GM19438 (cell line): Measurements from ENCODE around the gene NANOS1.

Experiments used
- ATAC-seq: cut with Tn5 transposase; IDR thresholded peaks from one replicate; pipeline ENCODE4 v1.9.1; 2021; ENCODE audit warnings: low read depth; ENCODE audit not compliant: unreplicated experiment

Gene NANOS1

DNA sequence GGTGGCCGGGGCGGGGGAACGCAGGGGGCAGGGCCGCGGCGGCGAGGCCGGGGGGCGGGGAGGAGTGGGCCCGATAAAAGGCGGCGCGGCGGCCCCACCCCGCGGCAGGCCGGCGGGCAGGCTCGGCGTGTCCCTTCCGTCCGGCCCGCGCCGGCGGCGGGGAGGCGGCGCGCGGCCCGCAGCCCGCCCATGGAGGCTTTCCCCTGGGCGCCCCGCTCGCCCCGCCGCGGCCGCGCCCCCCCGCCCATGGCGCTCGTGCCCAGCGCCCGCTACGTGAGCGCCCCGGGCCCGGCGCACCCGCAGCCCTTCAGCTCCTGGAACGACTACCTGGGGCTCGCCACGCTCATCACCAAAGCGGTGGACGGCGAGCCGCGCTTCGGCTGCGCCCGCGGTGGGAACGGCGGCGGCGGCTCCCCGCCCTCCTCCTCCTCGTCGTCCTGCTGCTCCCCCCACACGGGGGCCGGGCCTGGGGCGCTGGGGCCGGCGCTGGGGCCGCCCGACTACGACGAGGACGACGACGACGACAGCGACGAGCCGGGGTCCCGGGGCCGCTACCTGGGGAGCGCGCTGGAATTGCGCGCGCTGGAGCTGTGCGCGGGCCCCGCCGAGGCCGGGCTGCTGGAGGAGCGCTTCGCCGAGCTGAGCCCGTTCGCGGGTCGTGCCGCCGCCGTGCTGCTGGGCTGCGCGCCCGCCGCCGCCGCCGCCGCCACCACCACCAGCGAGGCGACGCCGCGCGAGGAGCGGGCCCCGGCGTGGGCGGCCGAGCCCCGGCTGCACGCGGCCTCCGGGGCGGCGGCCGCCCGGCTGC lies at the start of gene NANOS1:
Gene NANOS1 (plus strand): TSS at position 102 of the 808 bp plus-strand sequence. CDS start 88 bp downstream, at position 190.
- ATAC-seq, result peak; percentile 10

DNA sequence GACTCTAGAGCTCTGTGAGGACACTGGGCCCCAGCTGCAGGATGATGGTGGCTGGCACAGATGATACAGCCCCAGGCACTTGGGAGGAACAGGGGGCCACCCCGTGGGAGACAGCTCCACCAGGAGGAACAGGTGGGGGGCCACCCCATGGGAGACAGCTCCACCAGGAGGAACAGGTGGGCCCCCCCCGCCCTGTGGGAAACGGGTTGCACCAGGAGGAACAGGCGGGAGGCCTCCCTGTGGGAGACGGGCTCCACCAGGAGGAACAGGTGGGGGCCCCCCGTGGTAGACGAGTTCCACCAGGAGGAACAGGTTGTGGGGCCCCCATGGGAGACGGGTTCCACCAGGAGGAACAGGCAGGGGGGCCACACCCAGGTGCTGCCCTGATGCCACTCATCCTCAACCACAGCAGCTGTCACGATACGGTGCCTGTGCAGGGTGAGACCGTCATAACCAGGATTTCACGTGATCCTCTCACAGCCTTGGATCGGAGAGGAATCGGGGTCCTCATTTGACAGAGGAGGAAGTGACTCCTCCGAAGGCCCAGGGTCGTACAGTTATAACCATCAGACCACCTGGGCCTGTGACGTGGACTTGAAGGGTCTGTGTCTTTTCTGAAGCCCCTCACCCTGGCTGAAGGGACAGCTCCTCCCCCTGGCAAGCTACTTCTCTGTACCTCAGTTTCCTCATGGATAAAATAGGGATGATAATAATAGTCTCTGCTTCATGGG lies 49.2 kb upstream of the NANOS1 start:
- ATAC-seq, result no peak

- ATAC-seq, result no peak
These were observed 48.6 kb upstream of the NANOS1 start for GRCh38 chr10:118980870-118981269.

GRCh38 chr10:118981946-118982345 lies 47.6 kb upstream of the NANOS1 start:
- ATAC-seq, result no peak

DNA sequence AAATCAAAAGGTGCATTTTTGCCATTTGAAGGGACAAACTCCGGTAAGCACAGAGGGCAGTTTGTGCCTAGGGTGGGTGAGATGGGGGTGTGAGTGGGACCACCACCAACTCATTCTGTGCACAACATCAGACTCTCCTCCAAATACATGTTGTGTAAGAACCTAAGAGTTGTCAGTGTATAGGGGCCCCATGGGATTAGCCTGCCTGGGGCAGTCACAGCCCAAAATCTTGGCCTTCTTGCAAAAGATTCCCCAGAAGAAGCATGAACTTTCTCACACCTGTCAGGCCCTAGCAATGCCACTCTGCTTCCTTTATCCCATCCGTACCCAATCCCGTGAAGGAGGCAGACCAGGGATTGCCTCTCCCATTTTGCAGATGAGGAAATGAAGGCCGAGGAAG lies 47.1 kb upstream of the NANOS1 start:
- no peak for ATAC-seq

- no peak for ATAC-seq
These were observed 46.3 kb upstream of the NANOS1 start for GRCh38 chr10:118983263-118983662.

GRCh38 chr10:118985576-118985975 lies 43.9 kb upstream of the NANOS1 start:
- ATAC-seq, result no peak

- peak; percentile 72 for ATAC-seq
These were observed 42.4 kb upstream of the NANOS1 start for GRCh38 chr10:118986815-118987790.

DNA sequence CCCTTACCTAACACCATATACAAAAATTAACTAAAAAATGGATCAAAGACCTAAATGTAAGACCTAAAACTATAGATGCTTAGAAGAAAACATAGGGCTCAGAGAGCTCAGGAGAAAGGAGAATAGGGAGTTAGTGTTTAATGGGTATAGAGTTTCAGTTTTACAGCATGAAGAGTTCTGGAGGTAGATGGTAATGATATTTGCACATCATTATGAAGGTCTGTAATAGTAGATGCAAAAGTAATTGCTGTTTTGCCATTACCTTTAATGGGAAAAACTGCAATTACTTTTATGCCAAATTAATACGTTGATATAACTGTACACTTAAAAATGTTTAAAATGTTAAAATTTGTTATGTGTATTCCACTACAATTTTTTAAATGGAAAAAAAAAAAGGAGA lies 39.2 kb upstream of the NANOS1 start:
- ATAC-seq, result no peak

DNA sequence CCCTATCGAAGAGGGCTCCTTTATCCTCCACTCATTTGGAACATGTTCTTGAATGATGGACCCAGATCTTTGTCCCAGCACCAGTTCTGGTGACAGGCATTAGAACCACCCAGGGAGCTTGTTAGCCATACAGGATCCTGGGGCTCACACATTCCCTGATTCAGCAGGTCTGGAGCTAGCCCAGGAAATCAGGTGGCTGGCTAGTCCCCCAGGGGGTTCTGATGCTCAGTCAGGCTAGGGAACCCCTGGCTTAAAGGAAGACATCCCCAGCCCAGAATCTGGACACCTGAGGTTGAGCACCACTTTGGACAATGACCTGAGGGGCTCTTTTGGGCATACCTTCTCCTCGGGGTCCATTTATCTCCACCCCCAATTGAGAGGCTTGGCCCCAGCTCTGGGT lies 37.0 kb upstream of the NANOS1 start:
- ATAC-seq, result no peak

DNA sequence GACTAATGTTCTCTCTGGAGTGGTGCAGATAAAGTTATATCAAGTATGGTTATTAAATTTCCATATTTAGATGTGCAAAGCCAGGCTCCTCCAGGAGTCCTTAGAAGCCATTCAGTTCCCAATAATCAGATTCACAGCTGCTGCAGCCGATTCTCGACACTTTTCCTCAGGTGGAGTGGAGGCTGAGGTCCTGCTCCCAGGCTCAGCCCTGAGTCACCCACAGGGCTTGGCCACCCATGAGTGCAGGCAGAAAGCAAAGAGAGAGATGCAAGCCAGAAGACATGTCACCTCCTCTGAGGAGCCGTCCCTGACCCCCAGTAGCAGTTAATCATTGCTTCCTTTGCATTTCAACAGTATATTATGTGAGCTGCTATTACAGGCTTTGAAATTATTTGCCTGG lies 36.3 kb upstream of the NANOS1 start:
- ATAC-seq, result no peak

GRCh38 chr10:118994321-118994720 lies 35.2 kb upstream of the NANOS1 start:
- no peak for ATAC-seq

DNA sequence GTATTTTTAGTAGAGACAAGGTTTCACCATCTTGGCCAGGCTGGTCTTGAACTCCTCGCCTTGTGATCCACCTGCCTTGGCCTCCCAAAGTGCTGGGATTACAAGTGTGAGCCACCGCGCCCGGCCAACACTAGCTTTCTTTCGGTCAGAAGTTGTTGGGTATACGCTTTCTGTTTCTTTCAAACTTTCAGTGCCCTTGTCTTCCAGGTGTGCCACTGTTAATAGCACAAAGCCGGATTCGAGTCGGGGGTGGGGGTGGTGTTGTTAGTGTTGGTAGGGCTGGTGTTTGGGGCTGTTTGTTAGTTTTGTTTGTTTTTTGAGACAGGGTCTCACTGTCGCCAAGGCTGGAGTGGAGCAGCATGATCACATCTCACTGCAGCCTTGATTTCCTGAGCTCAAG lies 33.8 kb upstream of the NANOS1 start:
- no peak for ATAC-seq

- ATAC-seq, result no peak
These were observed 32.1 kb upstream of the NANOS1 start for GRCh38 chr10:118997379-118997778.

GRCh38 chr10:118998183-118998582 lies 31.3 kb upstream of the NANOS1 start:
- ATAC-seq, result no peak

DNA sequence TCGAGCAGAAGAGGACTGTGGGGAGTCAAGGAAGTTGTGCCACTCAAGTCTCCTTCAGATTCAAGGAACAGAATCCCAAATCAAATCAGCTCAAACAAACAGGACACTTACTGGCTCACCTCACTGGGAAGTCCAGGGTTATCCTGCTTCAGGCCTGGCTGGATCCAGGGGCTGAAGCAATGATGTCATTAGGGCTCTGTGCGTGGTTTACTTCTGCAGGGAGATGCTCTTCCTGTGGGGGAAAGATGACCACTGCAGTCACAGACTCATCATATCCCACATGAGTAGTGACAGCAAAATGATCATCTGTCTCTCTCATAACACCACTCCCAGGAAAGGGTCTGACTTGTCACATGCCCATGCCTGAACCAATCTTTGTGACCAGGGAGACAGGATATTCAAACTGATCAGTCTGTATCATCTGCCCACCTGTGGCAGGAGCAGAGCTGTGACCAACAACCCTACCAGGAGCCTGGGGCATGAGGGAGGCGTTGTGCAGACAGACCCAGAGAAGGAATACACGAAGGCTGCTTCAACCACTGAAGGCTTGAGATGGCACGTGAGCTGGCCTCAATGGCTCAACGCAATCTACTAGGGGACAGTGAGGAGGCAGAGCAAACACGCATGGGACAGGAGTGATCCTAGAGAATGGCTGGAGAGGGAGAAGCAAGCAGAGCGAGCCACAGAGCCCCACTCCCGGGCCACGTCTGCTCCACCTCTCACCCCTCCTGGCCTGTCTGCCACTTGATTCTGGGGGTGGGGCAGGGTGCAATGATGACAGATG lies 27.6 kb upstream of the NANOS1 start:
- ATAC-seq, result no peak

- ATAC-seq, result no peak
These were observed 25.8 kb upstream of the NANOS1 start for GRCh38 chr10:119003572-119004289.

GRCh38 chr10:119005362-119006043 lies 24.0 kb upstream of the NANOS1 start:
- ATAC-seq, result no peak
